Measurements from ENCODE around the gene SYNE2.
"Not testable (repeated sequence)": the region's sequence is repeated elsewhere in the genome, so short reads cannot be mapped to it uniquely, and the experiment has no call there.

The SYNE2 gene

GRCh38 chr14:64038841-64039542, 186.2 kb downstream of the SYNE2 start:
- DNase-seq = no peak

GRCh38 chr14:64040044-64040443, 187.2 kb downstream of the SYNE2 start:
- DNase-seq = no peak

- DNase-seq = not testable (repeated sequence)
Observed at GRCh38 chr14:64043296-64043695, 190.5 kb downstream of the SYNE2 start.

- DNase-seq = no peak
Observed at GRCh38 chr14:64045091-64045490, 192.3 kb downstream of the SYNE2 start.

GRCh38 chr14:64049616-64050381, 197.0 kb downstream of the SYNE2 start:
- DNase-seq = no peak

- no peak for DNase-seq
Observed at GRCh38 chr14:64053694-64054669, 201.2 kb downstream of the SYNE2 start.

GRCh38 chr14:64059454-64060198, 206.8 kb downstream of the SYNE2 start:
- no peak for DNase-seq

- no peak for DNase-seq
Observed at GRCh38 chr14:64060199-64060545, 207.4 kb downstream of the SYNE2 start.

GRCh38 chr14:64060648-64061096, 207.9 kb downstream of the SYNE2 start:
- no peak for DNase-seq

GRCh38 chr14:64061115-64061514, 208.3 kb downstream of the SYNE2 start:
- no peak for DNase-seq

- no peak for DNase-seq
Observed at GRCh38 chr14:64061706-64062105, 208.9 kb downstream of the SYNE2 start.

GRCh38 chr14:64062381-64063115, 209.7 kb downstream of the SYNE2 start:
- no peak for DNase-seq

- DNase-seq = no peak
Observed at GRCh38 chr14:64064447-64064846, 211.6 kb downstream of the SYNE2 start.

GRCh38 chr14:64069634-64070359, 217.0 kb downstream of the SYNE2 start:
- no peak for DNase-seq

- no peak for DNase-seq
Observed at GRCh38 chr14:64074961-64075612, 222.3 kb downstream of the SYNE2 start.

GRCh38 chr14:64075613-64076005, 222.8 kb downstream of the SYNE2 start:
- no peak for DNase-seq

- no peak for DNase-seq
Observed at GRCh38 chr14:64080452-64080851, 227.6 kb downstream of the SYNE2 start.

- no peak for DNase-seq
Observed at GRCh38 chr14:64081174-64081746, 228.5 kb downstream of the SYNE2 start.

- no peak for DNase-seq
Observed at GRCh38 chr14:64082837-64083236, 230.0 kb downstream of the SYNE2 start.

- no peak for DNase-seq
Observed at GRCh38 chr14:64088647-64088964, 235.8 kb downstream of the SYNE2 start.
